Measurements from ENCODE around the gene ZFYVE26.

ZFYVE26 gene

DNA sequence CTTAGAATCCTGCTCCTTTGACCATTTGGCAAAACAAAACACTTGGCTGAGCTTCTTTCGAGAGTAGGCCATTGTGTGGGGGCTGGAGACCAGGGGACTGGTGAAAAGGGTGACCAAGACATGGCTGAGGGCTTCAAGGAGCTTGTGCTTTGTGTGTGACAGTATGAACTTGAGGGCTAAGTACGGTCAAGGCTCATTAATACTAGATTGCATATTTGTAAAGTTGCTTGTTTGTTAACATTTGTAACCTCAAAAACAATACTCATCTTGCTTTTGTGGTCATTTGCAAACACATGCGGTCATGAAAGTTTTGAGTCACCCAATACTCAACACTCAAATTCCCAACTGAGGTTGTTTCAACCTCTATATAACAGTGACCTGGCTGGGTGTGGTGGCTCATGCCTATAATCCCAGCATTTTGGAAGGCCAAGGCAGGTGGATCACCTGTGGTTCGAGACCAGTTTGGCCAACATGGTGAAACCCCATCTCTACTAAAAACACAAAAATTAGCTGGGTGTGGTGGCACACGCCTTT, 42.5 kb downstream of the ZFYVE26 start:
- no peaks in the 10 kb centered on the region for H3K79me2 ChIP-seq
- no peak overlapping the region for H3K4me2 ChIP-seq (ENCODE audit: low read length)
- H3K4me3 ChIP-seq (ENCODE audit: low read depth, low read length): no peak overlapping the region
- no peaks in the 10 kb centered on the region for H3K36me3 ChIP-seq (ENCODE audit: control insufficient read depth, insufficient read depth, low read length)
- no peak overlapping the region for H3K27ac ChIP-seq
- no peaks in the 10 kb centered on the region for H3K9me3 ChIP-seq (ENCODE audit: control insufficient read depth, low read length)
- H3K4me1 ChIP-seq: no peaks in the 10 kb centered on the region
- no peaks in the 10 kb centered on the region for H3K27me3 ChIP-seq (ENCODE audit: control insufficient read depth, insufficient read depth, low read length)
- H2AFZ ChIP-seq: no peak overlapping the region
- H3K9ac ChIP-seq: no peak overlapping the region
- no peak for TF ChIP-seq CTCF (IDR thresholded peaks at IDR 0.05)

DNA sequence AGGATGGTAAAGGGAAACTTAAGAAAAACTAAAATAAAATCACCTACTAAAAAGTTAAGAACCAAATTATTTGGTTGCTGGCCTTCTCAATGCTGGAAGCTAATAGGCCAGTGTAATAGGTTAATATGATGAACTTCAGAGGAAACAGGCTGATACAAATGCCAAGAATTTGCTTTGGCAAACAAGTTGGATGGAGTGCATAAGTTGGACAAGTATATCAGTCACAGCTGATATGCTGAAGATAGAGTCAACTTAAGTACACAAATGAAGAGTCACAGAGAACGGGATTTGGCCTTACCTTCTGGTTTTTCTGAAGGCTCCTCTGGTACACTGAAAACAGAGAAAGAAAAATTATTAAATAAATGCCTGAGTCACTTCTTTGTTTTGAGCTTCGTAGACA, 48.2 kb downstream of the ZFYVE26 start:
- no peak overlapping the region for H2AFZ ChIP-seq
- no peaks in the 10 kb centered on the region for H3K9me3 ChIP-seq (ENCODE audit: control insufficient read depth, low read length)
- no peak overlapping the region for H3K27ac ChIP-seq
- no peaks in the 10 kb centered on the region for H3K4me1 ChIP-seq
- H3K9ac ChIP-seq: no peak overlapping the region
- no peak overlapping the region for H3K4me2 ChIP-seq (ENCODE audit: low read length)
- H3K27me3 ChIP-seq (ENCODE audit: control insufficient read depth, insufficient read depth, low read length): no peaks in the 10 kb centered on the region
- no peak overlapping the region for H3K4me3 ChIP-seq (ENCODE audit: low read depth, low read length)
- no peaks in the 10 kb centered on the region for H3K36me3 ChIP-seq (ENCODE audit: control insufficient read depth, insufficient read depth, low read length)
- no peak for TF ChIP-seq CTCF (IDR thresholded peaks at IDR 0.05)
- no peaks in the 10 kb centered on the region for H3K79me2 ChIP-seq

DNA sequence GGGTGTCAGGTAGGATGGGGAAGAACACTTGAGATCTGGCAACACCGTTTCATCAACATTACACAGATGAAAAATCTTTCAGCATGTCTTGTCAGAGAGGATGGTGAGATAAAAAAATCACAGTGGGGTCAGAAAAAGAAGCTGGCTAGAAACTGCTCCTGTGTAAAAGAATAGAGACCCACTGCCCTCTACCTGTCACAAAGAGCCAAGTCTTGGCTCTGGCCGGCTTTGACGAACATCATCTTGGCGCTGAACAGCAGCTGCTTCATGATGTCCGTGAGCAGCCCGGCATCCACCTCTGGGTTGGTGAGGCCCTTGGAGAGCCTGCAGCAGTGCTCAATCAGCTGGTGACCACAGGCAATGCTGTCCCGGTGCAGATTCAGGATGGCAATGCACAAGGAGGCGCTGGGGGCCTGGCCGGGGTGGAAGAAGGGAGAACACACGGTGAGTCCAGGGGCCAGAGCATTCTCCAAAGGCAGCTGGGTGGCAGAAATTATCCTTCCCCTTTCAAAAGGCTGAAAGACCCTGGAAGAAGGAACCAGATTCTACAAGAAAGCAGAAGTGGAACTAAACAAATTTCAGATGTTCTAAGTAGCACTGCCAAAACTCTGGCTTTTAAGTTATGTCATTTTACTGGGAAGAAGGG, 50.2 kb downstream of the ZFYVE26 start:
- Histone ChIP-seq H3K9me3 (ENCODE audit: control insufficient read depth, low read length) (no peaks in the 10 kb centered on the region), H3K27me3 (ENCODE audit: control insufficient read depth, insufficient read depth, low read length) (no peaks in the 10 kb centered on the region), H3K4me3 (ENCODE audit: low read depth, low read length) (no peak overlapping the region), H3K4me1 (no peaks in the 10 kb centered on the region), H3K4me2 (ENCODE audit: low read length) (no peak overlapping the region), H3K9ac (no peak overlapping the region), H3K79me2 (no peaks in the 10 kb centered on the region), H3K27ac (no peak overlapping the region), H2AFZ (no peak overlapping the region), H3K36me3 (ENCODE audit: control insufficient read depth, insufficient read depth, low read length) (no peaks in the 10 kb centered on the region)
- TF ChIP-seq CTCF (IDR thresholded peaks at IDR 0.05): no peak

DNA sequence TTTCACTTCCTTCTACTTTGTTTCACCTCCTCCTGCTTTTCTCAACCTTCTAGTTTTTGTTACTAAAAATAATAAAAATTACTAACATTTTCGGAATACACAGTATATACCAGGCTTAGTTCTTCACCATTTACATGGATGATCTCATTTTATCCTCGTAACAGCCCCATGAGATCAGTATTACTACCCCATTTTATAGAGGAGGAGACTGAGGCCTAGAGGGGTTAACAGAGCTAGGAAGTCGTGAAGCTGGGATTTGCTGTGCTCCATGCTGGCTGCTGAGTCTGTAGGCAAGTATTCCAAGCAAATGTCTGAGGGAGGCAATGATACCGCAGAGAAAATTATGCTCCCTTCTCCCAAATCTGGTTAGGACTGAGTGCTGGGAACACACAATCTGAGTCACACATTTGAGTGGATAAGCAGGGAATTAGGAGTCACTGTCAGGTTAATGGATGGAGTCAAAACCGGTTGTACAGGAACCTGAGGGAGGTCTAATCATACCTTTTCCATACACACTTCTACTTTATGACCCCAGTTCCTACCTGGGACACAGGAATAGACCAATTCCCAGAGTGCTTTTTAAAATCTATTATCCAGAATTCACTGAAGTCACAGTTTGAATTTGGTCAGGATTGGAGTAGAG, 51.1 kb downstream of the ZFYVE26 start:
- H3K4me1 ChIP-seq: no peaks in the 10 kb centered on the region
- no peak overlapping the region for H3K4me2 ChIP-seq (ENCODE audit: low read length)
- H3K36me3 ChIP-seq (ENCODE audit: control insufficient read depth, insufficient read depth, low read length): no peaks in the 10 kb centered on the region
- H3K4me3 ChIP-seq (ENCODE audit: low read depth, low read length): no peak overlapping the region
- H2AFZ ChIP-seq: no peak overlapping the region
- H3K9ac ChIP-seq: no peak overlapping the region
- no peaks in the 10 kb centered on the region for H3K27me3 ChIP-seq (ENCODE audit: control insufficient read depth, insufficient read depth, low read length)
- H3K27ac ChIP-seq: no peak overlapping the region
- H3K9me3 ChIP-seq (ENCODE audit: control insufficient read depth, low read length): no peaks in the 10 kb centered on the region
- no peak for TF ChIP-seq CTCF (IDR thresholded peaks at IDR 0.05)
- no peaks in the 10 kb centered on the region for H3K79me2 ChIP-seq
